ENCODE results near the gene CEACAM5.

CEACAM5 gene

DNA sequence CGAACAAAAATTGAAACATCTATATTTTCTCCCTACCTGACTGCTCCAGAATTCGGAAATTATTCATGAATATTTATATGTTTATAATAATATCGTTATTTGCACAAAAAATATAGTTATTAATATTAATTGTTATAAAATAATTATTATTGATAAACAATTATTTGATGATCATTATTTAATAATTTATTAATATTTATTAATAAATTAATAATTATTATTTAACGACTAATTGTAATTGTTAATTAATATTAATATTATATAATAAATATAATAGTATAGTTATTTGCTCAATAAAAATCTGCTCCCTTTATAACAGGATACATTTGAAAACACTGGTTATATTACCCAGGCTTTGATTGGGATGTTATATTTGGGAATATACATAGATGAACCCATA lies 61.2 kb downstream of the CEACAM5 start:
- DNase-seq (ENCODE audit: low read depth, low spot score): no peak
- POLR2A ChIA-PET: no interaction called here
- CTCF ChIA-PET: interaction anchor here (0.9 to 2.9 kb wide), 4 partner anchors 15 to 25 kb away, joined by 3 to 11 read pairs (median 6); no protein-coding TSS in a partner anchor
- TF ChIP-seq, protein P1, sequence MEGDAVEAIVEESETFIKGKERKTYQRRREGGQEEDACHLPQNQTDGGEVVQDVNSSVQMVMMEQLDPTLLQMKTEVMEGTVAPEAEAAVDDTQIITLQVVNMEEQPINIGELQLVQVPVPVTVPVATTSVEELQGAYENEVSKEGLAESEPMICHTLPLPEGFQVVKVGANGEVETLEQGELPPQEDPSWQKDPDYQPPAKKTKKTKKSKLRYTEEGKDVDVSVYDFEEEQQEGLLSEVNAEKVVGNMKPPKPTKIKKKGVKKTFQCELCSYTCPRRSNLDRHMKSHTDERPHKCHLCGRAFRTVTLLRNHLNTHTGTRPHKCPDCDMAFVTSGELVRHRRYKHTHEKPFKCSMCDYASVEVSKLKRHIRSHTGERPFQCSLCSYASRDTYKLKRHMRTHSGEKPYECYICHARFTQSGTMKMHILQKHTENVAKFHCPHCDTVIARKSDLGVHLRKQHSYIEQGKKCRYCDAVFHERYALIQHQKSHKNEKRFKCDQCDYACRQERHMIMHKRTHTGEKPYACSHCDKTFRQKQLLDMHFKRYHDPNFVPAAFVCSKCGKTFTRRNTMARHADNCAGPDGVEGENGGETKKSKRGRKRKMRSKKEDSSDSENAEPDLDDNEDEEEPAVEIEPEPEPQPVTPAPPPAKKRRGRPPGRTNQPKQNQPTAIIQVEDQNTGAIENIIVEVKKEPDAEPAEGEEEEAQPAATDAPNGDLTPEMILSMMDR (IDR thresholded peaks at IDR 0.05; ENCODE audit: insufficient read depth, low read length, missing control alignments): no peak
- no peak overlapping the region for H3K4me3 ChIP-seq (ENCODE audit: low read depth, low read length)

DNA sequence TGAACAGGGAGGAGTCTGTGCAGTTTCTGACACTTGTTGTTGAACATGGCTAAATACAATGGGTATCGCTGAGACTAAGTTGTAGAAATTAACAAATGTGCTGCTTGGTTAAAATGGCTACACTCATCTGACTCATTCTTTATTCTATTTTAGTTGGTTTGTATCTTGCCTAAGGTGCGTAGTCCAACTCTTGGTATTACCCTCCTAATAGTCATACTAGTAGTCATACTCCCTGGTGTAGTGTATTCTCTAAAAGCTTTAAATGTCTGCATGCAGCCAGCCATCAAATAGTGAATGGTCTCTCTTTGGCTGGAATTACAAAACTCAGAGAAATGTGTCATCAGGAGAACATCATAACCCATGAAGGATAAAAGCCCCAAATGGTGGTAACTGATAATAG lies 63.0 kb downstream of the CEACAM5 start:
- no peak for DNase-seq (ENCODE audit: low read depth, low spot score)

DNA sequence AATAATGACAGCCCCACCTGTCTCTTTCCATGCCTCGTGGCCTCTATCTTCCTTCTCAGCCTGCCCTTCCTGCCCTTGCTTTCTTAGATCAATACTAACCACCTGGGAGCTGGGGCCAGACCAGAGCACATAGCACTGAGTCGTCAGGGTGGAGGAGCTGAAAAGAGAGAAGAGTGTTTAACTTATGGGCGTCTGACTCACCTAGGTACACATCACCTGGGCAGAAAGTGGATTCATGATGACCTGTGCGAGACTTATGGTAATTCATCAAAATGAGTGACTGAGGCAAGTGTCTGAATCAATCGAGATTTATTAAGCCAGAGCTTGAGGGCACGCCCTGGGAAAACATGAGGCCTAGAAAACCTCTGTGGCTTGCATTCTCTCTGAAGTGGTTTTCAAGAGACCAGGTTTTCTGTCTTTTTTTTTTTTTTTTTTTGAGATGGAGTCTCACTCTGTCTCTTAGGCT lies 66.1 kb downstream of the CEACAM5 start:
- no peak for DNase-seq (ENCODE audit: low read depth, low spot score)
- CTCF ChIA-PET: interaction anchor here (3.2 kb wide), 1 partner anchor 11 kb away, joined by 18 read pairs; no protein-coding TSS in a partner anchor

More for the DNA sequence above, 63.0 kb downstream of the CEACAM5 start:
- TF ChIP-seq, protein P1 (IDR thresholded peaks at IDR 0.05; ENCODE audit: insufficient read depth, low read length, missing control alignments): no peak
- ChIA-PET POLR2A (no interaction called here), CTCF (interaction anchor here (0.8 to 2.9 kb wide), 5 partner anchors 9 to 22 kb away, joined by 3 to 11 read pairs (median 5); no protein-coding TSS in a partner anchor)
- H3K4me3 ChIP-seq (ENCODE audit: low read depth, low read length): no peak overlapping the region

DNA sequence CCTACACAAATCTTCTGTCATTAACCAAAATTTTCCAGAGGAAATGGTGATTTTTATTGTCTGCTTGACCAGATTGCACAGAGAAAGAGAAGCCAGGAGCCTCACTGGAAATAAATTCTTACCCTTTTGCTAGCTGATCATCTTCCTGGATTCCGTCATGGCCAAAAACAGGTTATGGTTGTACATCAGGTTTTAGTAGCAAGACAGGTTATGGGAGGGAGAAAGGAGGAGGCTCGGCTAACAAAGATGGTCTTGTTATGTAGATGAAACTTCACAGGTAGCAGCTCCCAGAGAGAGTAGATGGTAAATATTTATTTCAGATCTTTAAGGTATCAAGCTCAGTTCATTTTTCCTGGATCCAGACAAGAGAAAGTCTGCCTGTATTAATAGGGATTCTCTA lies 68.3 kb downstream of the CEACAM5 start:
- TF ChIP-seq, protein P1 (IDR thresholded peaks at IDR 0.05; ENCODE audit: insufficient read depth, low read length, missing control alignments): no peak
- CTCF ChIA-PET: interaction anchor here (1.3 to 3.2 kb wide), 5 partner anchors 8 to 137 kb away, joined by 3 to 18 read pairs (median 3); partner anchors contain the start of gene CEACAM6
- POLR2A ChIA-PET: no interaction called here
- H3K4me3 ChIP-seq (ENCODE audit: low read depth, low read length): no peak overlapping the region
- no peak for DNase-seq (ENCODE audit: low read depth, low spot score)

More for the DNA sequence above, 66.1 kb downstream of the CEACAM5 start:
- no peak overlapping the region for H3K4me3 ChIP-seq (ENCODE audit: low read depth, low read length)
- POLR2A ChIA-PET: no interaction called here
- TF ChIP-seq, protein P1 (IDR thresholded peaks at IDR 0.05; ENCODE audit: insufficient read depth, low read length, missing control alignments): no peak
